ENCODE measurements around the gene MYH10.

DNA sequence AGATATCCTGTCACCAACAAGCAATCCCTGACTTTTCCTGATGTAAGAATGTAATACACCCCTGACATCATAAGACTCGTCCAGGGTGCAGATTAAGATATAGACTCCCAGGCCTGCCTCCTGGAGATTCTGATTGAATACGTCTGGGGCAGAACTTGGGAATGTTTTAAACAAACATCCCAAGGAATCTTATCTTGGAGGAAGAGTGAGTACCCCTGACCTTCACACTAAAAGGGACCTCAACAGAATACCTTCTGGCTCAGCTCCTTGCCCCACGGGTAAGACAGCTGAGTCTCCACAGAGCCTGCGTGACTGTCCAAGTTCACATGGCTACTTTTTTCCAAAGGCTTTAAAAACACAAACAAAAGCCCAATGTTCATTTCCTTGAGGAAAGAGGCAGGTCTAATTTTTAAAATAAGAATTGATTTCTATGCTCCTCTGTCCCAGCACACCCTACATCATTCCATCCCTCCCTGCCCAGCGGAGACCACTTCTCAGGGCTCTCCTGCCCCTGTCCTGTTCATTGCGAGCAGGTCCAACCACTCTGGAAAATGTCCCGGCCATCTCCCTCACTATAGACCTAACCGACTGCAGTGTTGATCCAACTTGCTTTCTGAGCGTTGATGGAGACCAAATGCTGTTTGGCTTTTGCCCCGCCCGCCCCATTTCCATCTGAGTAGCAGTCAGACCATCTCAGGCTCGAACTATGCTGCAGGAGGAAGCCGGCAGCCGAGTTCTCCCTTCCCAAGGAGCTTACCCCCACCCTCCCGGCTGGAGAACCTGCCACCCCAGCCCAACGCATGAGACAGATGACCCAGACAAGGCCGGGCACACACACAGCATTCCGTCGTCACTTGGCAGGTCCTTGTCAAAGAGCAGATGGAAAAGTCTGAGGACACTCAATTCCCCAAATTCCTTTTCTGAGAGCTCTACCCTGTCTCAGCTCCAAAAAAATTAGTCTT is 44.1 kb upstream of the MYH10 start:
- TF ChIP-seq, protein P1, sequence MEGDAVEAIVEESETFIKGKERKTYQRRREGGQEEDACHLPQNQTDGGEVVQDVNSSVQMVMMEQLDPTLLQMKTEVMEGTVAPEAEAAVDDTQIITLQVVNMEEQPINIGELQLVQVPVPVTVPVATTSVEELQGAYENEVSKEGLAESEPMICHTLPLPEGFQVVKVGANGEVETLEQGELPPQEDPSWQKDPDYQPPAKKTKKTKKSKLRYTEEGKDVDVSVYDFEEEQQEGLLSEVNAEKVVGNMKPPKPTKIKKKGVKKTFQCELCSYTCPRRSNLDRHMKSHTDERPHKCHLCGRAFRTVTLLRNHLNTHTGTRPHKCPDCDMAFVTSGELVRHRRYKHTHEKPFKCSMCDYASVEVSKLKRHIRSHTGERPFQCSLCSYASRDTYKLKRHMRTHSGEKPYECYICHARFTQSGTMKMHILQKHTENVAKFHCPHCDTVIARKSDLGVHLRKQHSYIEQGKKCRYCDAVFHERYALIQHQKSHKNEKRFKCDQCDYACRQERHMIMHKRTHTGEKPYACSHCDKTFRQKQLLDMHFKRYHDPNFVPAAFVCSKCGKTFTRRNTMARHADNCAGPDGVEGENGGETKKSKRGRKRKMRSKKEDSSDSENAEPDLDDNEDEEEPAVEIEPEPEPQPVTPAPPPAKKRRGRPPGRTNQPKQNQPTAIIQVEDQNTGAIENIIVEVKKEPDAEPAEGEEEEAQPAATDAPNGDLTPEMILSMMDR (IDR thresholded peaks at IDR 0.05): no peak
- TF ChIP-seq POLR2A (IDR thresholded peaks at IDR 0.05): no peak
